Activated CD4-positive, alpha-beta T cell treated with anti-CD3 and anti-CD28 coated beads, Interleukin-2, amount 50 U/mL, for 1 hour (primary cell): ENCODE results near the gene FAM151B.

Experiments
- DNase-seq: peaks from one replicate; pipeline ENCODE4 v3.0.0-alpha.2; 2020

Gene FAM151B

GRCh38 chr5:80591352-80591751 lies 103.5 kb downstream of the FAM151B start:
- no peak for DNase-seq

- DNase-seq, result no peak
Measured at GRCh38 chr5:80592105-80592504, 104.2 kb downstream of the FAM151B start.
